Motor neuron (in vitro differentiated cells): ENCODE results near the gene MCAT. TPM values are rescaled to one million over a fixed set of nuclear protein-coding genes. Genes with fewer than 3 reads are reported as not detected.

Source experiments
- ATAC-seq, 8 experiments: fragments of 200-7000 bp; cut with Tn5 transposase; replicated peaks in 6 of 8; 2 replicates each; pipeline ENCODE4 v1.8.0; 2021; ENCODE audit warnings: mild to moderate bottlenecking in 8 of 8, moderate library complexity in 8 of 8
- H3K27ac ChIP-seq, 2 donors: fragments of 250-450 bp; sonication (Bioruptor Pico); 2 replicates each; pipeline ENCODE4 v1.9.0; 2021; ENCODE audit warnings: antibody characterized with exemption in 2 of 2, mild to moderate bottlenecking in 2 of 2, moderate library complexity in 1 of 2
- H3K4me1 ChIP-seq, 2 donors: fragments of 250-450 bp; sonication (Bioruptor Pico); replicated peaks in 1 of 2; 2 replicates each; pipeline ENCODE4 v1.6.1; 2021; ENCODE audit warnings: antibody characterized with exemption in 2 of 2, mild to moderate bottlenecking in 2 of 2, moderate library complexity in 1 of 2
- H3K4me3 ChIP-seq, 5 donors: fragments of 250-450 bp; sonication (Bioruptor Pico); 2 replicates each; pipeline ENCODE4 v1.9.0; 2021; ENCODE audit warnings: antibody characterized with exemption in 5 of 5, mild to moderate bottlenecking in 5 of 5, moderate library complexity in 4 of 5
- WGBS, 10 experiments: fragments of 450-650 bp; shearing (Covaris generic); methylation state at CpG; one replicate each; pipeline ENCODE4 v1.0.0; 2022; 5-methylcytosine and 5-hydroxymethylcytosine counted together
- in situ Hi-C, 9 experiments: fragments of 400-800 bp; cut with MboI; loops; one replicate each; pipeline ENCODE4 v1.15.0; 2021; ENCODE audit warnings: low sequenced_read_pairs in 9 of 9, low pct_unique_long_range_greater_than_20kb in 2 of 9; ENCODE audit not compliant: unreplicated experiment in 9 of 9
- total RNA-seq, 8 experiments: library from RNA; unstranded; fragments of 300-600 nt; gene quantifications; 2 replicates each; pipeline versions ENCODE4 v1.2.3 to v1.2.4, GENCODE V29; 2022

The MCAT gene, protein sequence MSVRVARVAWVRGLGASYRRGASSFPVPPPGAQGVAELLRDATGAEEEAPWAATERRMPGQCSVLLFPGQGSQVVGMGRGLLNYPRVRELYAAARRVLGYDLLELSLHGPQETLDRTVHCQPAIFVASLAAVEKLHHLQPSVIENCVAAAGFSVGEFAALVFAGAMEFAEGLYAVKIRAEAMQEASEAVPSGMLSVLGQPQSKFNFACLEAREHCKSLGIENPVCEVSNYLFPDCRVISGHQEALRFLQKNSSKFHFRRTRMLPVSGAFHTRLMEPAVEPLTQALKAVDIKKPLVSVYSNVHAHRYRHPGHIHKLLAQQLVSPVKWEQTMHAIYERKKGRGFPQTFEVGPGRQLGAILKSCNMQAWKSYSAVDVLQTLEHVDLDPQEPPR
- total RNA-seq = 10 to 100 TPM; 10.8 to 20.7 (median 16.0) TPM

- peaks cover 8 to 12% of the 10 kb centered on the region in 2 donors for H3K4me1 ChIP-seq
- peak within 1 kb of the TSS; percentile 45 to 83 for H3K27ac ChIP-seq
- WGBS, 10 experiments = 0 to 4% (median 0%) methylated on average over 1 to 13 of the region's 83 CpGs; no CpG with 5 or more reads in 6 of the 10 experiments
- peak within 1 kb of the TSS; percentile 73 to 94 (median 86) for H3K4me3 ChIP-seq
- peak; percentile 93 to 97 (median 95) for ATAC-seq
- in situ Hi-C loops = no loop called here
These were observed at the start of gene MCAT for GRCh38 chr22:43142880-43143562. Gene MCAT (minus strand): TSS chr22:43143398. CDS start chr22:43143348, 50 bp downstream.

DNA sequence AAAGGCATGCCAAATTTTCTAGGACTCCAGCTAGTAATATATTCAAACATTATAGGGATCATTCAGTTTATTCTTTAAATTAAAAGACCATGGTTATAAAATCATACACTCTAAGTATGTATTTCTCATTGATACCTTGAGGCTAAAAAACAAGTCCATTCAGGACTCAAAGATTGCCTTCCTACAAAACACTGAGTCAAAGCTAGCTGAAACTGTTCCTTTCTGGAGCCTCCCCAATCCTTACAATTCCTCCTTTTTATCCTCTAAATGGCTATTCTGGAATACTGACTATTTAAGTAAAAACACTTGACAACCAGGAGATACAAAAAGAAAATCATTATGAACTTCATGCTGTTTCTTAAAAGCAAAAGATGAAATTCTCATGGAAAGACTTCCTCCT, 48.6 kb upstream of the MCAT start:
- H3K4me1 ChIP-seq = peaks cover 8 to 15% of the 10 kb centered on the region in 2 donors
- no peak for ATAC-seq
- H3K4me3 ChIP-seq = no peak overlapping the region
- in situ Hi-C loops = no loop called here
- H3K27ac ChIP-seq = no peak overlapping the region

- Histone ChIP-seq H3K4me3 (no peak overlapping the region), H3K4me1 (peaks cover 14 to 21% of the 10 kb centered on the region in 2 donors), H3K27ac (peak overlapping the region in 1 of 2 donors; percentile 13)
- ATAC-seq = peak in 3 of 8 experiments; percentile 3 to 18 (median 4)
- 40 to 100% (median 94%) methylated on average over 1 to 4 of the region's 5 CpGs; no CpG with 5 or more reads in 3 of the 10 experiments for whole genome bisulfite sequencing, 10 experiments
- in situ Hi-C loops = no loop called here
These were observed 45.8 kb upstream of the MCAT start for GRCh38 chr22:43188829-43189545.

DNA sequence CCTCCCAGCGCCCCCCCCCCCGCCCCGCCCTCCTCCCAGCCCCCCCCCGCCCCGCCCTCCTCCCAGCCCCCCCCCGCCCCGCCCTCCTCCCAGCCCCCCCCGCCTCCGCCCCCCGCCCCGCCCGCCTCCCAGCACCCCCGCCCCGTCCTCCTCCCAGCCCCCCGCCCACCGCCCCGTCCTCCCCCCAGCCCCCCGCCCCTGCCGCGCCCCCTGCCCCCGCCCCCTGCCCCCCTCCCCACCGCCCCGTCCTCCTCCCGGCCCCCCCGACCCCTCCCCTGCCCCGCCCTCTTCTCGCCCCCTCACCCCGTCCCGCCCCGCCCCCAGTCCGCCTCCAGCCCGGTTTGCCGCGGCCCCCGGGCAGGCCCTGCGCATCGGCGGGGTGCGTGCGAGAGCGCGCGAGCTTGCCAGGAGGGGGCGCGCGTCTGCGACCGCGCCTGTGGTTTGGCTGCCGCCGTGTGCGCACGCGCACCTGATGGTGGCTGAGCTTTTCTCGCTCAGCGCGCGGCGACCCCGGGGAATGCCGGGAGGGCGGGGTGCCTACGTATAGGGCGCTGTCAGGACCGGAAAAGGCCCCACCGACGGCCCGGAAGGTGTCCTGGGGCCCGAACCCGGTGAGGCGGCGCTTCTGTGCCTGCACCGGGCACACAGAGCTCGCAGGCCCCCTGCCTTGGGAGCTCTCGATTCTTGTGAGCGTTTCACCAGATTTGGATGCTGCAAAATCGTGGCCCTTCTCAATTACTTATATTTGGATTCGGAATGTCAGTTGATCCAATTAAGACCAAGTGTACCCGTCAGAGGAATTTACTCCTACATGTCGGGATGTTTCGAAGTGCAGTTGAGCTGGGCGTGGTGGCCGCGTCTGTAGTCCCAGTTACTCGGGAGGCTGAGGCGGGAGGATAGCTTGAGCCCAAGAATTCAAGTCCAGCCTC, 44.2 kb upstream of the MCAT start:
- WGBS, 10 experiments = 20 to 89% (median 37%) methylated on average over 3 to 19 of the region's 86 CpGs; no CpG with 5 or more reads in 5 of the 10 experiments
- H3K4me1 ChIP-seq = peaks cover 14 to 21% of the 10 kb centered on the region in 2 donors
- peak; percentile 79 to 90 (median 84) for ATAC-seq
- peak overlapping the region; percentile 70 to 94 (median 77) for H3K4me3 ChIP-seq
- in situ Hi-C loops = no loop called here
- peak overlapping the region; percentile 80 for H3K27ac ChIP-seq

- ATAC-seq = peak; percentile 38 to 71 (median 62)
- Histone ChIP-seq H3K27ac (peak within 1 kb of the TSS; percentile 85 to 86), H3K4me1 (peaks cover 14 to 21% of the 10 kb centered on the region in 2 donors), H3K4me3 (peak within 1 kb of the TSS; percentile 70 to 94 (median 77))
- WGBS, 10 experiments = 0 to 4% (median 0%) methylated on average over 1 to 5 of the region's 87 CpGs; no CpG with 5 or more reads in 2 of the 10 experiments
- in situ Hi-C loops = no loop called here
These were observed 43.3 kb upstream of the MCAT start, which contains the start of gene TTLL12 for GRCh38 chr22:43186272-43187170. Gene TTLL12 (minus strand): TSS chr22:43187134. CDS start chr22:43187069, 65 bp downstream.

- ATAC-seq = peak in 5 of 8 experiments; percentile 1 to 33 (median 3)
- H3K27ac ChIP-seq = no peak overlapping the region
- in situ Hi-C loops = no loop called here
- peak overlapping the region; percentile 70 to 94 (median 77) for H3K4me3 ChIP-seq
- peaks cover 14 to 21% of the 10 kb centered on the region in 2 donors for H3K4me1 ChIP-seq
- WGBS, 10 experiments = 0 to 14% (median 6%) methylated on average over 2 to 6 of the region's 12 CpGs; no CpG with 5 or more reads in 7 of the 10 experiments
These were observed 42.7 kb upstream of the MCAT start for GRCh38 chr22:43185860-43186261.

- WGBS, 10 experiments = 57 to 100% (median 88%) methylated on average over 1 to 9 of the region's 12 CpGs; no CpG with 5 or more reads in 2 of the 10 experiments
- in situ Hi-C loops = no loop called here
- Histone ChIP-seq H3K4me3 (no peak overlapping the region), H3K27ac (no peak overlapping the region), H3K4me1 (peaks cover 11 to 13% of the 10 kb centered on the region in 2 donors)
- ATAC-seq = no peak
These were observed 40.5 kb upstream of the MCAT start for GRCh38 chr22:43183496-43184277.

GRCh38 chr22:43182726-43183125, 39.5 kb upstream of the MCAT start:
- in situ Hi-C loops = no loop called here
- Histone ChIP-seq H3K27ac (no peak overlapping the region), H3K4me3 (no peak overlapping the region), H3K4me1 (peaks cover 7% of the 10 kb centered on the region in 2 donors)
- WGBS, 10 experiments = 97% methylated on average over 6 of the region's 17 CpGs; no CpG with 5 or more reads in 9 of the 10 experiments
- no peak for ATAC-seq

DNA sequence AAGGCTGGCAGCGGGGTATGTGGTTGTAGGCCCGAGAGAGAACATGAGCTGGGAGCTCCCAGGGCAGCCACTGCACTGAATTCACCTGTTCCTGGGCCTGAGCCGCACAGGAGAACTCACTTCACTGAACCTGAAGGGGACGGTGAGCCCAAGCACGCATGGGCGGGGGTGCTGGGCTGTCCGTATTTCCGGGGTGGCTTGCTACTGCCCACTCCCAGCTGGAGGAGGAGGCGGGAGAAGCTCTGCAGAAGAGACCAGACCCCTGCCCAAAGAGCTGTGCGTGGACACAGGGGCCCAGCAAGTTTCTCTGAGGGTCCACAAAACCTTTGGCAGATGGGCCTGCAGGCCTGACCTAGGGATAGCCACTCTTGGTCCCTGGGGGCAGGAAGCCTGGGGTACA, 38.9 kb upstream of the MCAT start:
- in situ Hi-C loops = no loop called here
- WGBS, 10 experiments = 88 to 100% (median 100%) methylated on average over 1 to 9 of the region's 10 CpGs; no CpG with 5 or more reads in 4 of the 10 experiments
- ATAC-seq = no peak
- Histone ChIP-seq H3K4me1 (peaks cover 6% of the 10 kb centered on the region in 2 donors), H3K27ac (no peak overlapping the region), H3K4me3 (no peak overlapping the region)

GRCh38 chr22:43181321-43182076, 38.3 kb upstream of the MCAT start:
- Histone ChIP-seq H3K4me1 (peaks cover 6% of the 10 kb centered on the region in 2 donors), H3K27ac (no peak overlapping the region), H3K4me3 (no peak overlapping the region)
- WGBS, 10 experiments = 60 to 100% (median 88%) methylated on average over 1 to 7 of the region's 13 CpGs; no CpG with 5 or more reads in 2 of the 10 experiments
- in situ Hi-C loops = no loop called here
- no peak for ATAC-seq
